A549 (cell line): ENCODE data around the gene KIAA0930. TPM values are rescaled to one million over a fixed set of nuclear protein-coding genes. Genes with fewer than 3 reads are reported as not detected.

ENCODE experiments used
- ATAC-seq, 2 experiments: fragments of 200-7000 bp in 1 of 2; fragments of >200 bp in 1 of 2; cut with Nextera tagmentation in 1 of 2; cut with Tn5 transposase in 1 of 2; 3 replicates each; pipeline versions ENCODE4 v1.8.0 to v1.9.1; 2018 to 2020; ENCODE audit warnings: mild to moderate bottlenecking in 1 of 2, moderate library complexity in 1 of 2
- CTCF ChIA-PET: fragments of 300-600 bp; sonication (Branson Sonifier 250); formaldehyde crosslinking; extraction: SDS; loops from one replicate; lab custom pipeline; 2021; ENCODE audit warnings: antibody characterized with exemption, inconsistent platforms; lab: Yijun Ruan, JAX
- POLR2A ChIA-PET: fragments of 350-600 bp; formaldehyde crosslinking; extraction: SDS; loops from one replicate; lab custom pipeline; 2021; ENCODE audit warnings: antibody characterized with exemption, inconsistent platforms; lab: Yijun Ruan, JAX
- DNase-seq, 2 experiments: peaks; one replicate each; pipeline versions ENCODE4 v3.0.0 to v3.0.0-alpha.2; 2011 to 2016; ENCODE audit warnings: low read depth in 1 of 2, low spot score in 1 of 2
- FAIRE-seq: peaks from 2 replicates; lab custom pipeline; 2011; peaks lifted over from hg19 to GRCh38; lab: Jason Lieb, UNC
- H3K27ac ChIP-seq, 2 experiments: fragments of >200 bp; sonication (Bioruptor Twin); formaldehyde crosslinking; 3 replicates each; pipeline ENCODE4 v1.5.1; 2016 to 2017
- H3K4me1 ChIP-seq: fragments of >200 bp; sonication (Bioruptor Twin); formaldehyde crosslinking; 3 replicates; pipeline ENCODE4 v1.6.1; 2016
- H3K4me2 ChIP-seq: fragments of >200 bp; sonication (Bioruptor Twin); formaldehyde crosslinking; 3 replicates; pipeline ENCODE4 v1.6.1; 2016
- H3K4me3 ChIP-seq: fragments of >200 bp; sonication (Bioruptor Twin); formaldehyde crosslinking; 3 replicates; pipeline ENCODE4 v1.5.1; 2016
- H3K9me3 ChIP-seq: fragments of >200 bp; sonication (Bioruptor Twin); formaldehyde crosslinking; 3 replicates; pipeline ENCODE4 v1.6.1; 2016
- BHLHE40 ChIP-seq: IDR thresholded peaks from 2 replicates; pipeline ENCODE4 v1.6.1; 2012; ENCODE audit warnings: low read depth, low read length, inconsistent platforms
- CBX2 ChIP-seq: fragments of 200-600 bp; sonication (generic); IDR thresholded peaks from 2 replicates; pipeline ENCODE4 v1.6.1; 2016; ENCODE audit warnings: low read depth, mild to moderate bottlenecking, borderline replicate concordance
- FOXS1 ChIP-seq: fragments of 250-450 bp; sonication (Bioruptor Pico); IDR thresholded peaks from 2 replicates; pipeline ENCODE4 v1.5.0; 2020; ENCODE audit warnings: mild to moderate bottlenecking, moderate library complexity
- HES2 ChIP-seq: fragments of >200 bp; sonication (Bioruptor Twin); formaldehyde crosslinking; IDR thresholded peaks from 2 replicates; pipeline ENCODE4 v1.6.1; 2016
- HEYL ChIP-seq: fragments of 250-450 bp; sonication (Bioruptor Pico); IDR thresholded peaks from 2 replicates; pipeline ENCODE4 v1.8.0; 2021; ENCODE audit warnings: mild to moderate bottlenecking, moderate library complexity
- KDM5A ChIP-seq: fragments of 200-600 bp; sonication (generic); IDR thresholded peaks from 2 replicates; pipeline ENCODE4 v1.6.1; 2016; ENCODE audit warnings: antibody characterized with exemption, mild to moderate bottlenecking
- MYC ChIP-seq: IDR thresholded peaks from 2 replicates; pipeline ENCODE4 v1.6.1; 2012; ENCODE audit warnings: mild to moderate bottlenecking, inconsistent platforms, low read length, improper control_type of control experiment, borderline replicate concordance
- NPAS2 ChIP-seq: fragments of 250-450 bp; sonication (Bioruptor Pico); IDR thresholded peaks from 2 replicates; pipeline ENCODE4 v1.8.0; 2022; ENCODE audit warnings: mild to moderate bottlenecking, moderate library complexity, borderline replicate concordance
- PBX3 ChIP-seq: IDR thresholded peaks from 2 replicates; pipeline ENCODE4 v1.6.1; 2012
- PHF8 ChIP-seq: fragments of 200-600 bp; sonication (generic); IDR thresholded peaks from 2 replicates; pipeline ENCODE4 v1.6.1; 2016; ENCODE audit warnings: low read depth, mild to moderate bottlenecking, antibody characterized with exemption, moderate library complexity, borderline replicate concordance
- POLR2A ChIP-seq: IDR thresholded peaks from 2 replicates; pipeline ENCODE4 v1.6.1; 2012; ENCODE audit warnings: mild to moderate bottlenecking, low read length
- REST ChIP-seq: fragments of 200-600 bp; sonication (generic); IDR thresholded peaks from 2 replicates; pipeline ENCODE4 v1.6.1; 2016; ENCODE audit warnings: antibody characterized with exemption, mild to moderate bottlenecking, moderate library complexity
- RNF2 ChIP-seq: fragments of 200-600 bp; sonication (generic); IDR thresholded peaks from 2 replicates; pipeline ENCODE4 v1.6.1; 2016; ENCODE audit warnings: low read depth, mild to moderate bottlenecking, antibody characterized with exemption, moderate library complexity, borderline replicate concordance
- SMC3 ChIP-seq: fragments of >200 bp; sonication (Bioruptor Twin); formaldehyde crosslinking; IDR thresholded peaks from 3 replicates; pipeline ENCODE4 v1.6.1; 2018; ENCODE audit warnings: inconsistent platforms
- WGBS: methylation state at CpG from one replicate; pipeline ENCODE4 v1.1.6; 2017; ENCODE audit errors: missing lambda C conversion rate; 5-methylcytosine and 5-hydroxymethylcytosine counted together
- polyA plus RNA-seq, 4 experiments: library from polyadenylated mRNA; depleted of rRNA in 3 of 4; stranded (reverse); fragments of >200 nt; fragmentation: RNase III in 1 of 4; extraction: RNeasy Plus Mini Kit Qiagen cat#74134 plus additional on column Dnase treatment in 1 of 4; gene quantifications; 2 replicates in 3 of 4; 3 replicates in 1 of 4; pipeline ENCODE4 v1.2.3, GENCODE V29; 2011 to 2017
- TF ChIP-seq, protein P1 (sequence below): IDR thresholded peaks from 2 replicates; pipeline ENCODE4 v1.6.1; 2012; ENCODE audit warnings: low read depth, borderline replicate concordance
- TF ChIP-seq, protein P2 (sequence below): fragments of >200 bp; sonication (Bioruptor Twin); formaldehyde crosslinking; IDR thresholded peaks from 3 replicates; pipeline ENCODE4 v1.5.1; 2016

KIAA0930 gene
- polyA plus RNA-seq, 2 of the 4 experiments (the other 2 are of a cell fraction) = 47.7 to 60.0 TPM

- TF ChIP-seq, protein P1, sequence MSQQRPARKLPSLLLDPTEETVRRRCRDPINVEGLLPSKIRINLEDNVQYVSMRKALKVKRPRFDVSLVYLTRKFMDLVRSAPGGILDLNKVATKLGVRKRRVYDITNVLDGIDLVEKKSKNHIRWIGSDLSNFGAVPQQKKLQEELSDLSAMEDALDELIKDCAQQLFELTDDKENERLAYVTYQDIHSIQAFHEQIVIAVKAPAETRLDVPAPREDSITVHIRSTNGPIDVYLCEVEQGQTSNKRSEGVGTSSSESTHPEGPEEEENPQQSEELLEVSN = no peak
- TF ChIP-seq RNF2 (no peak), POLR2A (no peak), PBX3 (no peak), REST (no peak), BHLHE40 (no peak), CBX2 (no peak)
These were observed 10.5 kb downstream of the KIAA0930 start (continued) for GRCh38 chr22:45230026-45230721.

- H3K9me3 ChIP-seq = no peaks in the 10 kb centered on the region
- CTCF ChIA-PET = no interaction called here
- peaks cover 6% of the 10 kb centered on the region; the same call in 2 of the 3 replicates for H3K4me1 ChIP-seq
- ATAC-seq = no peak
- no peak for FAIRE-seq
- TF ChIP-seq HEYL (CRISPR knock-in tag) (no peak), SMC3 (no peak), KDM5A (no peak), HES2 (no peak), FOXS1 (CRISPR knock-in tag) (no peak)
- TF ChIP-seq, protein P2, sequence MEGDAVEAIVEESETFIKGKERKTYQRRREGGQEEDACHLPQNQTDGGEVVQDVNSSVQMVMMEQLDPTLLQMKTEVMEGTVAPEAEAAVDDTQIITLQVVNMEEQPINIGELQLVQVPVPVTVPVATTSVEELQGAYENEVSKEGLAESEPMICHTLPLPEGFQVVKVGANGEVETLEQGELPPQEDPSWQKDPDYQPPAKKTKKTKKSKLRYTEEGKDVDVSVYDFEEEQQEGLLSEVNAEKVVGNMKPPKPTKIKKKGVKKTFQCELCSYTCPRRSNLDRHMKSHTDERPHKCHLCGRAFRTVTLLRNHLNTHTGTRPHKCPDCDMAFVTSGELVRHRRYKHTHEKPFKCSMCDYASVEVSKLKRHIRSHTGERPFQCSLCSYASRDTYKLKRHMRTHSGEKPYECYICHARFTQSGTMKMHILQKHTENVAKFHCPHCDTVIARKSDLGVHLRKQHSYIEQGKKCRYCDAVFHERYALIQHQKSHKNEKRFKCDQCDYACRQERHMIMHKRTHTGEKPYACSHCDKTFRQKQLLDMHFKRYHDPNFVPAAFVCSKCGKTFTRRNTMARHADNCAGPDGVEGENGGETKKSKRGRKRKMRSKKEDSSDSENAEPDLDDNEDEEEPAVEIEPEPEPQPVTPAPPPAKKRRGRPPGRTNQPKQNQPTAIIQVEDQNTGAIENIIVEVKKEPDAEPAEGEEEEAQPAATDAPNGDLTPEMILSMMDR = no peak
- TF ChIP-seq, all 56 proteins: peak for 0
- H3K4me3 ChIP-seq = no peak overlapping the region
- H3K27ac ChIP-seq = no peak overlapping the region
- 97% methylated on average over 9 of the region's 13 CpGs for whole genome bisulfite sequencing
- POLR2A ChIA-PET = no interaction called here
- H3K4me2 ChIP-seq = no peak overlapping the region
- DNase-seq = no peak
These were observed 11.5 kb downstream of the KIAA0930 start for GRCh38 chr22:45229181-45229580.

DNA sequence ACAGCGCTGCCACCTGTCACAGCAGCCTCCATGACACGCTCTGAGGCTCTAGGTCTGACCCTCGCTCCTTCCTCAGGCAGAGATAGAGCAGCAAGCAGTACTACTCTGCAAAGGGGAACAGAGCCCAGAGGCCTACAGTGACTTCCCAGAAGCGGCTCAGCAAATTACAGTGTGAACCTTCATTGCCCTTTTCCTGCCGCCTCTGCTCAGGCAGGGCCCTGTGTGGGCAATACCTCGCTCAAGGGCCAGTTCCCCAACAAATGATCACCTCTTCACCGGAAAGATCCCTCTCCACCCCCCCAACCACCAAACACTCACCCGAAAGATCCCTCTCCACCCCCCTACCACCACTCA lies 12.3 kb downstream of the KIAA0930 start:
- ChIA-PET POLR2A (no interaction called here), CTCF (no interaction called here)
- Histone ChIP-seq H3K4me3 (no peak overlapping the region), H3K9me3 (no peaks in the 10 kb centered on the region), H3K4me2 (no peak overlapping the region), H3K27ac (no peak overlapping the region), H3K4me1 (peaks cover 6% of the 10 kb centered on the region; the same call in 2 of the 3 replicates)
- FAIRE-seq = no peak
- DNase-seq = no peak
- WGBS = 92% methylated on average over 7 of the region's 8 CpGs
- no peak for ATAC-seq
- TF ChIP-seq NPAS2 (CRISPR knock-in tag) = no peak
- no peak for TF ChIP-seq MYC
- no peak for TF ChIP-seq PHF8
- TF ChIP-seq, protein P2 = no peak
- TF ChIP-seq, all 56 proteins: peak for 0
